HCT116 (cell line): Measurements from ENCODE around the gene STK4. TPM values are rescaled to one million over a fixed set of nuclear protein-coding genes. Genes with fewer than 3 reads are reported as not detected.
A peak's percentile ranks its signal among the peaks of the same experiment; 100 is the strongest.

Experiments
- ATAC-seq: fragments of 200-7000 bp; cut with Tn5 transposase; 2 replicates; pipeline ENCODE4 v1.9.1; 2020; ENCODE audit warnings: mild to moderate bottlenecking, moderate library complexity
- BruUV-seq: library from RNA; stranded (reverse); fragments of 400-500 nt; replicated peaks from 2 replicates; lab custom pipeline; 2021; lab: Mats Ljungman, UMichigan
- CTCF ChIA-PET: fragments of 300-600 bp; sonication (Branson Sonifier 250); formaldehyde crosslinking; loops from one replicate; lab custom pipeline; 2021; ENCODE audit warnings: antibody characterized with exemption; lab: Charles Lee
- POLR2A ChIA-PET: fragments of 300-600, 350-600 bp; sonication (Branson Sonifier 250); formaldehyde crosslinking; loops from one replicate; lab custom pipeline; 2021; ENCODE audit warnings: antibody characterized with exemption; lab: Charles Lee
- RAD21 ChIA-PET, 2 experiments: fragments of 300-600 bp; sonication (Branson Sonifier 250); formaldehyde crosslinking; loops; one replicate each; lab custom pipeline; 2023; ENCODE audit warnings: low total read pairs in 2 of 2; ENCODE audit not compliant: uncharacterized antibody in 2 of 2, unreplicated experiment in 2 of 2, low non-redundant PET in 1 of 2; lab: Charles Lee
- DNase-seq: peaks from one replicate; pipeline ENCODE4 v3.0.0-alpha.2; 2010; ENCODE audit warnings: low read depth, low spot score
- H2AFZ ChIP-seq: fragments of 200-600 bp; shearing (Covaris generic), sonication (generic); 2 replicates; pipeline ENCODE4 v1.6.1; 2017; ENCODE audit warnings: low read depth, mixed run types, mixed read lengths, antibody characterized with exemption, low read length; ENCODE audit not compliant: poor library complexity, severe bottlenecking
- H3K27ac ChIP-seq: 2 replicates; pipeline ENCODE4 v1.5.1; 2012; ENCODE audit warnings: low read depth, low read length
- H3K27me3 ChIP-seq: fragments of 200-600 bp; sonication (generic); 2 replicates; pipeline ENCODE4 v1.6.1; 2016; ENCODE audit warnings: mixed run types, low read length, mixed read lengths; ENCODE audit not compliant: insufficient read depth
- H3K36me3 ChIP-seq, 2 experiments: fragments of 200-500 bp in 1 of 2; fragments of 200-600 bp in 1 of 2; sonication (Bioruptor generic) in 1 of 2; sonication (generic) in 1 of 2; 2 replicates each; pipeline versions ENCODE4 v1.5.1 to v1.6.1; 2014 to 2016; ENCODE audit warnings: low read length in 2 of 2, inconsistent platforms in 1 of 2, mixed read lengths in 1 of 2, mixed run types in 1 of 2; ENCODE audit not compliant: insufficient read depth in 2 of 2, control insufficient read depth in 1 of 2
- H3K4me1 ChIP-seq, 2 experiments: fragments of 200-600 bp in 1 of 2; sonication (generic) in 1 of 2; 2 replicates each; pipeline versions ENCODE4 v1.5.1 to v1.6.1; 2012 to 2017; ENCODE audit warnings: low read length in 2 of 2, inconsistent platforms in 1 of 2, mild to moderate bottlenecking in 1 of 2, mixed read lengths in 1 of 2, mixed run types in 1 of 2, moderate library complexity in 1 of 2; ENCODE audit not compliant: insufficient read depth in 2 of 2, control insufficient read depth in 1 of 2
- H3K4me2 ChIP-seq: fragments of 200-600 bp; sonication (generic); 2 replicates; pipeline ENCODE4 v1.6.1; 2017; ENCODE audit warnings: mixed run types, low read length, mixed read lengths
- H3K4me3 ChIP-seq, 2 experiments: fragments of 200-600 bp in 1 of 2; sonication (generic) in 1 of 2; replicated peaks in 1 of 2; 2 replicates each; pipeline ENCODE4 v1.5.1; 2011 to 2016; ENCODE audit warnings: low read length in 2 of 2, control low read depth in 1 of 2, low read depth in 1 of 2, mild to moderate bottlenecking in 1 of 2, mixed read lengths in 1 of 2, mixed run types in 1 of 2
- H3K79me2 ChIP-seq: fragments of 200-600 bp; sonication (generic); 2 replicates; pipeline ENCODE4 v1.6.1; 2017; ENCODE audit warnings: mild to moderate bottlenecking, mixed run types, low read length, moderate library complexity, mixed read lengths; ENCODE audit not compliant: insufficient read depth
- H3K9ac ChIP-seq: fragments of 200-600 bp; sonication (generic); 2 replicates; pipeline ENCODE4 v1.6.1; 2016; ENCODE audit warnings: low read length, mixed read lengths
- H3K9me2 ChIP-seq: fragments of 200-600 bp; sonication (generic), shearing (Covaris generic); 2 replicates; pipeline ENCODE4 v1.6.1; 2017; ENCODE audit warnings: mixed run types, mild to moderate bottlenecking, moderate library complexity; ENCODE audit not compliant: insufficient read depth
- H3K9me3 ChIP-seq, 2 experiments: fragments of 200-500 bp in 1 of 2; fragments of 200-600 bp in 1 of 2; sonication (Bioruptor generic) in 1 of 2; sonication (generic) in 1 of 2; 2 replicates each; pipeline ENCODE4 v1.6.1; 2014 to 2017; ENCODE audit warnings: low read length in 2 of 2, mixed read lengths in 2 of 2, inconsistent platforms in 1 of 2, low read depth in 1 of 2, mild to moderate bottlenecking in 1 of 2, mixed run types in 1 of 2, moderate library complexity in 1 of 2; ENCODE audit not compliant: control insufficient read depth in 1 of 2, insufficient read depth in 1 of 2
- H4K20me1 ChIP-seq: fragments of 200-600 bp; sonication (generic), shearing (Covaris generic); 2 replicates; pipeline ENCODE4 v1.6.1; 2017; ENCODE audit warnings: mixed run types, mild to moderate bottlenecking, moderate library complexity; ENCODE audit not compliant: insufficient read depth
- CTCF ChIP-seq, 3 experiments: fragments of 200-600 bp in 1 of 3; sonication (generic) in 1 of 3; IDR thresholded peaks in 2 of 3; conservative IDR thresholded peaks in 1 of 3; 2 replicates each; pipeline ENCODE4 v1.5.1; 2012 to 2017; ENCODE audit warnings: low read depth in 2 of 3, low read length in 2 of 3, antibody characterized with exemption in 1 of 3, borderline replicate concordance in 1 of 3, control low read depth in 1 of 3, mild to moderate bottlenecking in 1 of 3, mixed read lengths in 1 of 3, mixed run types in 1 of 3, moderate library complexity in 1 of 3; ENCODE audit not compliant: insufficient read depth in 1 of 3
- EGR1 ChIP-seq: IDR thresholded peaks from 2 replicates; pipeline ENCODE4 v1.6.1; 2012; ENCODE audit warnings: low read depth
- ELF1 ChIP-seq: IDR thresholded peaks from 2 replicates; pipeline ENCODE4 v1.6.1; 2012; ENCODE audit warnings: low read depth, borderline replicate concordance
- RAD21 ChIP-seq: IDR thresholded peaks from 2 replicates; pipeline ENCODE4 v1.6.1; 2012; ENCODE audit warnings: low read depth, mild to moderate bottlenecking
- SIN3A ChIP-seq: IDR thresholded peaks from 2 replicates; pipeline ENCODE4 v1.6.1; 2012; ENCODE audit warnings: low read depth
- TCF7L2 ChIP-seq: IDR thresholded peaks from 2 replicates; pipeline ENCODE4 v1.7.0; 2011; ENCODE audit warnings: borderline replicate concordance, inconsistent platforms; ENCODE audit not compliant: insufficient read depth, insufficient read length; ENCODE audit errors: extremely low read depth
- YY1 ChIP-seq: IDR thresholded peaks from 2 replicates; pipeline ENCODE4 v1.6.1; 2011; ENCODE audit warnings: low read length, low read depth, moderate library complexity, mild to moderate bottlenecking; ENCODE audit not compliant: insufficient replicate concordance; ENCODE audit errors: extremely low read depth
- intact Hi-C: fragments of 100-400 bp; cut with micrococcal nuclease; formaldehyde crosslinking; loops from 2 replicates; pipeline ENCODE4 v1.10.0; 2022
- total RNA-seq: library from RNA; stranded (reverse); gene quantifications from one replicate; pipeline ENCODE4 v1.2.1, GENCODE V29; 2021; ENCODE audit not compliant: unreplicated experiment
- TF ChIP-seq, protein P1 (sequence below): IDR thresholded peaks from 2 replicates; pipeline ENCODE4 v1.6.1; 2012

Gene STK4
- total RNA-seq, 1 experiment from 2014 or later, result 45.4 TPM

GRCh38 chr20:45117581-45117980 lies 151.3 kb downstream of the STK4 start (continued):
- TF ChIP-seq SIN3A (no peak), EGR1 (no peak), TCF7L2 (no peak)

- no peaks in the 10 kb centered on the region for H3K4me1 ChIP-seq
- H2AFZ ChIP-seq, result no peak overlapping the region
- no TSS peak for BruUV-seq
- no peaks in the 10 kb centered on the region for H3K36me3 ChIP-seq
- TF ChIP-seq YY1 (no peak), RAD21 (peak; percentile 10; the same call in 1 of the 2 replicates), ELF1 (no peak), CTCF (IDR thresholded peaks at IDR 0.05 in 2 of 3, conservative IDR thresholded peaks at IDR 0.05 in 1 of 3; ENCODE audit: borderline replicate concordance in 1 of 3, insufficient read depth in 1 of 3, low read depth in 2 of 3, low read length in 2 of 3) (peak in 2 of 3 experiments; percentile 5 to 43; a peak in 1 of 6 replicates)
- TF ChIP-seq, protein P1, sequence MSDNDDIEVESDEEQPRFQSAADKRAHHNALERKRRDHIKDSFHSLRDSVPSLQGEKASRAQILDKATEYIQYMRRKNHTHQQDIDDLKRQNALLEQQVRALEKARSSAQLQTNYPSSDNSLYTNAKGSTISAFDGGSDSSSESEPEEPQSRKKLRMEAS, result no peak
- H3K79me2 ChIP-seq, result no peaks in the 10 kb centered on the region
- CTCF ChIA-PET, result interaction anchor here (0.5 to 1.8 kb wide), 9 partner anchors 9 to 176 kb away, joined by 3 to 7 read pairs (median 3); no protein-coding TSS in a partner anchor
- H3K27me3 ChIP-seq, result no peaks in the 10 kb centered on the region; the same call in 1 of the 2 replicates
- H4K20me1 ChIP-seq, result no peaks in the 10 kb centered on the region
- POLR2A ChIA-PET, result interaction anchor here (1.1 kb wide), 1 partner anchor 21 kb away, joined by 3 read pairs; no protein-coding TSS in a partner anchor
- peak; percentile 66 for ATAC-seq
- no peaks in the 10 kb centered on the region for H3K9me3 ChIP-seq
- no peak overlapping the region for H3K4me2 ChIP-seq
- no peak overlapping the region for H3K27ac ChIP-seq
- intact Hi-C loops, result no loop called here
- RAD21 ChIA-PET, result no interaction called here
- H3K9ac ChIP-seq, result no peak overlapping the region
- H3K9me2 ChIP-seq, result no peaks in the 10 kb centered on the region
- DNase-seq, result no peak
- no peak overlapping the region for H3K4me3 ChIP-seq
Observed at GRCh38 chr20:45118028-45118427, 151.7 kb downstream of the STK4 start.
